Endothelial cell of umbilical vein (primary cell): ENCODE results near the gene GRM8. TPM values are rescaled to one million over a fixed set of nuclear protein-coding genes. Genes with fewer than 3 reads are reported as not detected.

Source experiments
- BruUV-seq: library from RNA; stranded (reverse); fragments of 400-500 nt; replicated peaks from 2 replicates; lab custom pipeline; 2021; lab: Mats Ljungman, UMichigan
- CTCF ChIA-PET: fragments of 300-600, 350-600 bp; sonication (Branson Sonifier 250); formaldehyde crosslinking; loops from one replicate; lab custom pipeline; 2021; ENCODE audit warnings: antibody characterized with exemption, inconsistent platforms; lab: Charles Lee
- POLR2A ChIA-PET: fragments of 300-600, 350-600 bp; sonication (Branson Sonifier 250); formaldehyde crosslinking; loops from one replicate; lab custom pipeline; 2021; ENCODE audit warnings: antibody characterized with exemption, inconsistent platforms; lab: Charles Lee
- DNase-seq: peaks from one replicate; pipeline ENCODE4 v3.0.0-alpha.2; 2011; ENCODE audit warnings: low read depth, low spot score
- FAIRE-seq: peaks from 2 replicates; lab custom pipeline; 2011; peaks lifted over from hg19 to GRCh38; lab: Jason Lieb, UNC
- H2AFZ ChIP-seq: 2 replicates; pipeline ENCODE4 v1.6.0; 2012; ENCODE audit warnings: low read depth, low read length, control low read depth, inconsistent platforms
- H3K27ac ChIP-seq: 2 replicates; pipeline ENCODE4 v1.5.1; 2011; ENCODE audit warnings: low read depth, mild to moderate bottlenecking, control low read depth, low read length, moderate library complexity; ENCODE audit not compliant: insufficient read depth
- H3K27me3 ChIP-seq, 2 experiments: 2 replicates each; pipeline versions ENCODE4 v1.6.0 to v1.6.1; 2011; ENCODE audit warnings: low read length in 2 of 2, mixed read lengths in 1 of 2; ENCODE audit not compliant: control insufficient read depth in 2 of 2, insufficient read depth in 2 of 2
- H3K36me3 ChIP-seq, 2 experiments: 2 replicates in 1 of 2; 3 replicates in 1 of 2; pipeline ENCODE4 v1.5.1; 2011; ENCODE audit warnings: low read length in 2 of 2, mild to moderate bottlenecking in 1 of 2, moderate library complexity in 1 of 2; ENCODE audit not compliant: control insufficient read depth in 2 of 2, insufficient read depth in 2 of 2; ENCODE audit errors: extremely low read depth in 1 of 2
- H3K4me1 ChIP-seq: 3 replicates; pipeline ENCODE4 v1.5.1; 2011; ENCODE audit warnings: mild to moderate bottlenecking, low read length; ENCODE audit not compliant: control insufficient read depth, insufficient read depth; ENCODE audit errors: extremely low read depth
- H3K4me2 ChIP-seq: 2 replicates; pipeline ENCODE4 v1.6.1; 2011; ENCODE audit warnings: low read length, control low read depth, mixed read lengths; ENCODE audit not compliant: insufficient read depth
- H3K4me3 ChIP-seq, 3 experiments: fragments of 200-600 bp in 1 of 3; sonication (generic), shearing (Covaris generic) in 1 of 3; replicated peaks in 1 of 3; 2 replicates each; pipeline ENCODE4 v1.5.1; 2011 to 2016; ENCODE audit warnings: control low read depth in 3 of 3, low read length in 3 of 3, mild to moderate bottlenecking in 2 of 3, inconsistent platforms in 1 of 3, low read depth in 1 of 3, moderate library complexity in 1 of 3; ENCODE audit not compliant: insufficient read depth in 1 of 3
- H3K79me2 ChIP-seq: 2 replicates; pipeline ENCODE4 v1.6.0; 2012; ENCODE audit warnings: low read length, inconsistent platforms; ENCODE audit not compliant: control insufficient read depth, insufficient read depth
- H3K9ac ChIP-seq: replicated peaks from 2 replicates; pipeline ENCODE3; 2011; ENCODE audit warnings: low read length, control low read depth; ENCODE audit not compliant: insufficient read depth; ENCODE audit errors: extremely low read depth
- H3K9me1 ChIP-seq: replicated peaks from 3 replicates; pipeline ENCODE4 v1.6.0; 2011; ENCODE audit warnings: mild to moderate bottlenecking, low read length; ENCODE audit not compliant: control insufficient read depth, insufficient read depth; ENCODE audit errors: extremely low read depth
- H3K9me3 ChIP-seq: replicated peaks from 2 replicates; pipeline ENCODE4 v1.5.1; 2012; ENCODE audit warnings: low read length, inconsistent platforms; ENCODE audit not compliant: control insufficient read depth, insufficient read depth
- H4K20me1 ChIP-seq: replicated peaks from 2 replicates; pipeline ENCODE3; 2011; ENCODE audit warnings: mild to moderate bottlenecking, low read length; ENCODE audit not compliant: control insufficient read depth, insufficient read depth; ENCODE audit errors: extremely low read depth
- CTCF ChIP-seq, 2 donors: IDR thresholded peaks; 1 replicate in 1 of 2; 2 replicates in 1 of 2; pipeline ENCODE4 v1.5.1; 2011; ENCODE audit warnings: low read length in 2 of 2, mild to moderate bottlenecking in 2 of 2, moderate library complexity in 2 of 2, control low read depth in 1 of 2, inconsistent platforms in 1 of 2, low read depth in 1 of 2; ENCODE audit not compliant: insufficient read depth in 1 of 2; ENCODE audit errors: extremely low read depth in 1 of 2
- EZH2 ChIP-seq: IDR thresholded peaks from 2 replicates; pipeline ENCODE4 v1.6.1; 2012; ENCODE audit warnings: borderline replicate concordance, low read depth, mild to moderate bottlenecking, moderate library complexity, low read length, inconsistent platforms; ENCODE audit not compliant: severe bottlenecking
- FOS ChIP-seq: IDR thresholded peaks from 2 replicates; pipeline ENCODE4 v1.6.1; 2011; ENCODE audit warnings: mild to moderate bottlenecking, low read length, moderate library complexity, borderline replicate concordance; ENCODE audit not compliant: insufficient read depth
- JUN ChIP-seq: IDR thresholded peaks from 2 replicates; pipeline ENCODE4 v1.6.1; 2011; ENCODE audit warnings: borderline replicate concordance, low read depth; ENCODE audit not compliant: insufficient read length, insufficient read depth
- MAX ChIP-seq: IDR thresholded peaks from 2 replicates; pipeline ENCODE4 v1.6.1; 2011; ENCODE audit not compliant: insufficient read depth, insufficient read length
- POLR2A ChIP-seq: IDR thresholded peaks from 2 replicates; pipeline ENCODE4 v1.6.1; 2012; ENCODE audit warnings: low read depth, mild to moderate bottlenecking, control low read depth, low read length
- POLR2AphosphoS5 ChIP-seq: IDR thresholded peaks from 2 replicates; pipeline ENCODE4 v1.6.1; 2012; ENCODE audit warnings: low read depth, mild to moderate bottlenecking, control low read depth, low read length, moderate library complexity; ENCODE audit not compliant: insufficient read depth
- dilution Hi-C: fragments of 300-500 bp; cut with MboI; formaldehyde crosslinking; loops from one replicate; pipeline ENCODE4 v1.15.0; 2019; ENCODE audit warnings: low sequenced_read_pairs; ENCODE audit not compliant: extremely low pct_ligation_motif_present
- intact Hi-C: fragments of 100-400 bp; cut with micrococcal nuclease; formaldehyde crosslinking; loops from one replicate; pipeline ENCODE4 v1.10.0; 2022
- polyA plus RNA-seq, 4 experiments: library from polyadenylated mRNA; depleted of rRNA in 3 of 4; stranded (reverse) in 3 of 4; unstranded in 1 of 4; fragments of >200 nt; gene quantifications; 2 replicates each; pipeline versions ENCODE4 v1.2.1 to v1.2.3, GENCODE V29; 2011 to 2012; ENCODE audit warnings: missing spikeins in 1 of 4
- total RNA-seq: library from RNA; stranded (reverse); gene quantifications from 2 replicates; pipeline ENCODE4 v1.2.3, GENCODE V29; 2021

GRM8 gene
- total and polyA plus RNA-seq, 2 donors (not counting 3 experiments of a cell fraction or from before 2014, with no cell fraction given) = not detected

GRCh38 chr7:127114742-127115265, 137.9 kb downstream of the GRM8 start:
- Histone ChIP-seq H3K4me2 (no peak overlapping the region), H3K4me3 (no peak overlapping the region), H3K9me3 (peaks cover 3% of the 10 kb centered on the region), H3K36me3 (no peaks in the 10 kb centered on the region), H2AFZ (no peak overlapping the region), H3K4me1 (no peaks in the 10 kb centered on the region), H3K27me3 (no peaks in the 10 kb centered on the region), H4K20me1 (no peaks in the 10 kb centered on the region), H3K27ac (no peak overlapping the region), H3K79me2 (no peaks in the 10 kb centered on the region), H3K9me1 (no peaks in the 10 kb centered on the region), H3K9ac (no peak overlapping the region)
- dilution Hi-C loops = no loop called here
- intact Hi-C loops = no loop called here
- no peak for FAIRE-seq
- CTCF ChIA-PET = no interaction called here
- no TSS peak for BruUV-seq
- POLR2A ChIA-PET = no interaction called here
- no peak for DNase-seq
- TF ChIP-seq CTCF (IDR thresholded peaks at IDR 0.05; ENCODE audit: extremely low read depth in 1 of 2, insufficient read depth in 1 of 2, low read depth in 1 of 2, low read length in 2 of 2) (no peak), MAX (no peak), EZH2 (no peak), JUN (peak; percentile 3), FOS (no peak), POLR2AphosphoS5 (no peak), POLR2A (no peak)
